ENCODE measurements around the gene ARCN1.
"Not testable (repeated sequence)": the region's sequence is repeated elsewhere in the genome, so short reads cannot be mapped to it uniquely, and the experiment has no call there.

The ARCN1 gene

GRCh38 chr11:118606157-118606843 lies 34.1 kb downstream of the ARCN1 start:
- no peak for DNase-seq (ENCODE audit: low spot score)

GRCh38 chr11:118606844-118607228 lies 34.6 kb downstream of the ARCN1 start:
- no peak for DNase-seq (ENCODE audit: low spot score)

- DNase-seq (ENCODE audit: low spot score), result peak; percentile 81
These were observed 35.5 kb downstream of the ARCN1 start, which contains the start of gene PHLDB1 for GRCh38 chr11:118607401-118608359. Gene PHLDB1, plus strand, starts transcription at chr11:118607615. Its CDS starts 6,222 bp downstream, at chr11:118613837.

- peak; percentile 87 for DNase-seq (ENCODE audit: low spot score)
These were observed 36.4 kb downstream of the ARCN1 start for GRCh38 chr11:118608360-118609227.

GRCh38 chr11:118609380-118610224 lies 37.4 kb downstream of the ARCN1 start:
- no peak for DNase-seq (ENCODE audit: low spot score)

- no peak for DNase-seq (ENCODE audit: low spot score)
These were observed 38.1 kb downstream of the ARCN1 start for GRCh38 chr11:118610225-118610772.

GRCh38 chr11:118610773-118611432 lies 38.7 kb downstream of the ARCN1 start:
- DNase-seq (ENCODE audit: low spot score), result no peak

- not testable (repeated sequence) for DNase-seq (ENCODE audit: low spot score)
These were observed 39.2 kb downstream of the ARCN1 start for GRCh38 chr11:118611433-118611795.

- DNase-seq (ENCODE audit: low spot score), result no peak
These were observed 40.2 kb downstream of the ARCN1 start for GRCh38 chr11:118612378-118612777.

- DNase-seq (ENCODE audit: low spot score), result no peak
These were observed 42.3 kb downstream of the ARCN1 start for GRCh38 chr11:118614511-118614910.

- DNase-seq (ENCODE audit: low spot score), result no peak
These were observed 43.2 kb downstream of the ARCN1 start for GRCh38 chr11:118615282-118615975.

- no peak for DNase-seq (ENCODE audit: low spot score)
These were observed 43.8 kb downstream of the ARCN1 start for GRCh38 chr11:118615976-118616371.

GRCh38 chr11:118618115-118618990 lies 46.1 kb downstream of the ARCN1 start:
- no peak for DNase-seq (ENCODE audit: low spot score)

GRCh38 chr11:118618991-118619375 lies 46.8 kb downstream of the ARCN1 start:
- DNase-seq (ENCODE audit: low spot score), result peak; percentile 67

- DNase-seq (ENCODE audit: low spot score), result peak; percentile 89
These were observed 47.4 kb downstream of the ARCN1 start for GRCh38 chr11:118619444-118620197.

- no peak for DNase-seq (ENCODE audit: low spot score)
These were observed 48.4 kb downstream of the ARCN1 start for GRCh38 chr11:118620529-118621070.

- DNase-seq (ENCODE audit: low spot score), result peak; percentile 86
These were observed 49.0 kb downstream of the ARCN1 start for GRCh38 chr11:118621071-118621783.

Measured in hepatic stellate cell (primary cell).